ENCODE data around the gene TCEAL7.

- TF ChIP-seq CTCF (IDR thresholded peaks at IDR 0.05) (no peak), POLR2A (IDR thresholded peaks at IDR 0.05) (no peak)
Observed at GRCh38 chrX:103293118-103293517, 36.9 kb upstream of the TCEAL7 start.

Data from right lobe of liver (tissue), 4 donors.